ENCODE measurements around the gene ABHD5.

GRCh38 chr3:43685921-43686320 lies 4.8 kb upstream of the ABHD5 start:
- TF ChIP-seq, protein P1, sequence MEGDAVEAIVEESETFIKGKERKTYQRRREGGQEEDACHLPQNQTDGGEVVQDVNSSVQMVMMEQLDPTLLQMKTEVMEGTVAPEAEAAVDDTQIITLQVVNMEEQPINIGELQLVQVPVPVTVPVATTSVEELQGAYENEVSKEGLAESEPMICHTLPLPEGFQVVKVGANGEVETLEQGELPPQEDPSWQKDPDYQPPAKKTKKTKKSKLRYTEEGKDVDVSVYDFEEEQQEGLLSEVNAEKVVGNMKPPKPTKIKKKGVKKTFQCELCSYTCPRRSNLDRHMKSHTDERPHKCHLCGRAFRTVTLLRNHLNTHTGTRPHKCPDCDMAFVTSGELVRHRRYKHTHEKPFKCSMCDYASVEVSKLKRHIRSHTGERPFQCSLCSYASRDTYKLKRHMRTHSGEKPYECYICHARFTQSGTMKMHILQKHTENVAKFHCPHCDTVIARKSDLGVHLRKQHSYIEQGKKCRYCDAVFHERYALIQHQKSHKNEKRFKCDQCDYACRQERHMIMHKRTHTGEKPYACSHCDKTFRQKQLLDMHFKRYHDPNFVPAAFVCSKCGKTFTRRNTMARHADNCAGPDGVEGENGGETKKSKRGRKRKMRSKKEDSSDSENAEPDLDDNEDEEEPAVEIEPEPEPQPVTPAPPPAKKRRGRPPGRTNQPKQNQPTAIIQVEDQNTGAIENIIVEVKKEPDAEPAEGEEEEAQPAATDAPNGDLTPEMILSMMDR (IDR thresholded peaks at IDR 0.05; ENCODE audit: low read length): no peak
- no peak for TF ChIP-seq EZH2 (optimal IDR thresholded peaks at IDR 0.05; ENCODE audit: low read depth, low read length)

Measured in MM.1S (cell line).